ENCODE data around the gene RPS26. TPM values are rescaled to one million over a fixed set of nuclear protein-coding genes. Genes with fewer than 3 reads are reported as not detected.

RPS26 gene
- total and polyA plus RNA-seq, 2 of the 13 experiments (the other 11 are each of a cell fraction or from before 2014, with no cell fraction given), result 150 to 421 TPM

GRCh38 chr12:56010111-56010570 is 31.6 kb upstream of the RPS26 start (continued):
- peak; percentile 83 for TF ChIP-seq DPF2 (CRISPR knock-in tag; IDR thresholded peaks at IDR 0.05; ENCODE audit: borderline replicate concordance, low read depth)
- TF ChIP-seq ZBTB4 (CRISPR knock-in tag; IDR thresholded peaks at IDR 0.05; ENCODE audit: borderline replicate concordance), result no peak
- TF ChIP-seq CREM (IDR thresholded peaks at IDR 0.05), result peak; percentile 71
- no peak for TF ChIP-seq CREM (CRISPR knock-in tag; IDR thresholded peaks at IDR 0.05)
- peak; percentile 68 for TF ChIP-seq NCOA2 (CRISPR knock-in tag; IDR thresholded peaks at IDR 0.05)
- no peak for TF ChIP-seq ZKSCAN1 (IDR thresholded peaks at IDR 0.05; ENCODE audit: low read length)
- peak in 1 of 2 experiments; percentile 75; a peak in 2 of 4 replicates for TF ChIP-seq EP300 (IDR thresholded peaks at IDR 0.05; ENCODE audit: low read depth in 2 of 2, low read length in 2 of 2)
- TF ChIP-seq EP300 (CRISPR knock-in tag; IDR thresholded peaks at IDR 0.05; ENCODE audit: borderline replicate concordance), result peak; percentile 55; the same call in 1 of the 2 replicates
- peak; percentile 81; the same call in 1 of the 2 replicates for TF ChIP-seq ESRRA (CRISPR knock-in tag; IDR thresholded peaks at IDR 0.05; ENCODE audit: low read depth)
- TF ChIP-seq MEF2D (CRISPR knock-in tag; IDR thresholded peaks at IDR 0.05), result 0 out of 2 replicates have a peak, but pooled peaks have one; percentile 43
- no peak for TF ChIP-seq TBP (CRISPR knock-in tag; IDR thresholded peaks at IDR 0.05)
- 0 out of 2 replicates have a peak, but pooled peaks have one; percentile 17 for TF ChIP-seq RERE (CRISPR knock-in tag; IDR thresholded peaks at IDR 0.05; ENCODE audit: low read depth)
- TF ChIP-seq ZXDC (CRISPR knock-in tag; IDR thresholded peaks at IDR 0.05), result no peak
- TF ChIP-seq FOSL2 (CRISPR knock-in tag; IDR thresholded peaks at IDR 0.05), result peak; percentile 49; the same call in 1 of the 2 replicates
- TF ChIP-seq GABPA (IDR thresholded peaks at IDR 0.05; ENCODE audit: low read depth, low read length), result no peak
- peak; percentile 21; the same call in 1 of the 2 replicates for TF ChIP-seq GABPA (CRISPR knock-in tag; IDR thresholded peaks at IDR 0.05; ENCODE audit: low read depth)
